ENCODE results near the gene CTU2.

GRCh38 chr16:88702371-88703210, 3.7 kb upstream of the CTU2 start:
- TF ChIP-seq POLR2A (IDR thresholded peaks at IDR 0.05) (no peak), CTCF (IDR thresholded peaks at IDR 0.05) (no peak)

Measured in stomach (tissue), 4 donors.